A673 (cell line): ENCODE data around the gene KRTAP10-5.
"Not testable (repeated sequence)": the region's sequence is repeated elsewhere in the genome, so short reads cannot be mapped to it uniquely, and the experiment has no call there.

ENCODE experiments used
- EZH2 ChIP-seq: fragments of 200-600 bp; sonication (generic); IDR thresholded peaks from 2 replicates; pipeline ENCODE4 v1.6.1; 2017; ENCODE audit warnings: borderline replicate concordance, low read depth, mild to moderate bottlenecking, mixed read lengths, antibody characterized with exemption, low read length; ENCODE audit not compliant: poor library complexity, severe bottlenecking
- TF ChIP-seq, protein P1 (sequence below): fragments of 300-800, 200-600 bp; sonication (generic); conservative IDR thresholded peaks from 2 replicates; pipeline ENCODE4 v1.5.1; 2017; ENCODE audit warnings: low read depth, mild to moderate bottlenecking, antibody characterized with exemption, low read length, moderate library complexity, mixed read lengths

DNA sequence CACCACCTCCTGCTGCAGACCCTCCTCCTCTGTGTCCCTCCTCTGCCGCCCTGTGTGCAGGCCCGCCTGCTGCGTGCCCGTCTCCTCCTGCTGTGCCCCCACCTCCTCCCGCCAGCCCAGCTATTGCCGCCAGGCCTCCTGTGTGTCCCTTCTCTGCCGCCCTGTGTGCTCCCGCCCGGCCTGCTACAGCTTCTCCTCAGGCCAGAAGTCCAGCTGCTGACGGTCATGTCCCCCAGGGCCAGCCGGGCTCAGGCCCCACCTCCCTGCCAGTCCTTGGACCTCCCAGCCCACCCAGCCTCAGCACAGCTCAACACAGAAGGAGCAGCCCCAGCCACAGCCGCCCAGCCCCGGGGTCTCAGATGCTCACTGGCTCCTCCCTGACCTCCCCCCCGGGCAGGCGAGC, 47.4 kb upstream of the KRTAP10-5 start:
- TF ChIP-seq, protein P1, sequence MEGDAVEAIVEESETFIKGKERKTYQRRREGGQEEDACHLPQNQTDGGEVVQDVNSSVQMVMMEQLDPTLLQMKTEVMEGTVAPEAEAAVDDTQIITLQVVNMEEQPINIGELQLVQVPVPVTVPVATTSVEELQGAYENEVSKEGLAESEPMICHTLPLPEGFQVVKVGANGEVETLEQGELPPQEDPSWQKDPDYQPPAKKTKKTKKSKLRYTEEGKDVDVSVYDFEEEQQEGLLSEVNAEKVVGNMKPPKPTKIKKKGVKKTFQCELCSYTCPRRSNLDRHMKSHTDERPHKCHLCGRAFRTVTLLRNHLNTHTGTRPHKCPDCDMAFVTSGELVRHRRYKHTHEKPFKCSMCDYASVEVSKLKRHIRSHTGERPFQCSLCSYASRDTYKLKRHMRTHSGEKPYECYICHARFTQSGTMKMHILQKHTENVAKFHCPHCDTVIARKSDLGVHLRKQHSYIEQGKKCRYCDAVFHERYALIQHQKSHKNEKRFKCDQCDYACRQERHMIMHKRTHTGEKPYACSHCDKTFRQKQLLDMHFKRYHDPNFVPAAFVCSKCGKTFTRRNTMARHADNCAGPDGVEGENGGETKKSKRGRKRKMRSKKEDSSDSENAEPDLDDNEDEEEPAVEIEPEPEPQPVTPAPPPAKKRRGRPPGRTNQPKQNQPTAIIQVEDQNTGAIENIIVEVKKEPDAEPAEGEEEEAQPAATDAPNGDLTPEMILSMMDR = not testable (repeated sequence)
- not testable (repeated sequence) for TF ChIP-seq EZH2
